Body of pancreas (tissue), 4 donors: ENCODE data around the gene VAV2. TPM values are rescaled to one million over a fixed set of nuclear protein-coding genes. Genes with fewer than 3 reads are reported as not detected.
A peak's percentile ranks its signal among the peaks of the same experiment; 100 is the strongest.

ENCODE experiments used
- ATAC-seq: fragments of 150-250 bp; one replicate; pipeline ENCODE4 v1.9.1; 2016
- DNase-seq, 4 donors: peaks; one replicate each; pipeline ENCODE4 v3.0.0-alpha.2; 2019
- H3K27ac ChIP-seq, 4 donors: fragments of 200-600 bp; sonication (generic); 1 replicate in 3 of 4; 2 replicates in 1 of 4; pipeline versions ENCODE4 v1.5.1 to v1.6.1; 2016 to 2019; ENCODE audit warnings: mild to moderate bottlenecking in 1 of 4, mixed read lengths in 1 of 4, moderate library complexity in 1 of 4
- H3K27me3 ChIP-seq, 2 donors: fragments of 200-600 bp; sonication (generic); one replicate each; pipeline ENCODE4 v1.6.0; 2016; ENCODE audit warnings: mild to moderate bottlenecking in 1 of 2
- H3K36me3 ChIP-seq, 2 donors: fragments of 200-600 bp; sonication (generic); replicated peaks in 1 of 2; 2 replicates each; pipeline ENCODE4 v1.5.1; 2016; ENCODE audit warnings: low read depth in 2 of 2; ENCODE audit not compliant: insufficient read depth in 1 of 2
- H3K4me1 ChIP-seq: fragments of 200-600 bp; sonication (generic); one replicate; pipeline ENCODE4 v1.6.0; 2016
- H3K4me3 ChIP-seq, 2 donors: fragments of 200-600 bp; sonication (generic); 1 replicate in 1 of 2; 2 replicates in 1 of 2; pipeline ENCODE4 v1.5.1; 2016 to 2019
- H3K9me3 ChIP-seq, 3 donors: fragments of 200-600 bp; sonication (generic); 1 replicate in 2 of 3; 2 replicates in 1 of 3; pipeline ENCODE4 v1.5.1; 2016
- CTCF ChIP-seq, 7 experiments: fragments of 450-650 bp in 4 of 7; fragments of 200-600 bp in 3 of 7; sonication (generic) in 3 of 7; IDR thresholded peaks; one replicate each; pipeline ENCODE4 v1.5.1; 2016 to 2019; ENCODE audit warnings: antibody characterized with exemption in 7 of 7
- POLR2A ChIP-seq, 3 donors: fragments of 450-650 bp; IDR thresholded peaks; one replicate each; pipeline ENCODE4 v1.6.1; 2016; ENCODE audit warnings: antibody characterized with exemption in 3 of 3, mild to moderate bottlenecking in 2 of 3
- WGBS, 2 donors: methylation state at CpG; one replicate each; pipeline ENCODE4 v1.1.5; 2017; 5-methylcytosine and 5-hydroxymethylcytosine counted together
- intact Hi-C: fragments of 100-400 bp; cut with DNase I; formaldehyde crosslinking; loops from one replicate; pipeline ENCODE4 v1.15.1; 2023
- total RNA-seq, 2 donors: library from RNA; depleted of rRNA; stranded (reverse); fragments of >200 nt; gene quantifications; one replicate each; pipeline ENCODE4 v1.1.0, GENCODE V29; 2016

Gene VAV2
- total RNA-seq, 2 donors from 2014 or later = 31.6 to 32.3 TPM

DNA sequence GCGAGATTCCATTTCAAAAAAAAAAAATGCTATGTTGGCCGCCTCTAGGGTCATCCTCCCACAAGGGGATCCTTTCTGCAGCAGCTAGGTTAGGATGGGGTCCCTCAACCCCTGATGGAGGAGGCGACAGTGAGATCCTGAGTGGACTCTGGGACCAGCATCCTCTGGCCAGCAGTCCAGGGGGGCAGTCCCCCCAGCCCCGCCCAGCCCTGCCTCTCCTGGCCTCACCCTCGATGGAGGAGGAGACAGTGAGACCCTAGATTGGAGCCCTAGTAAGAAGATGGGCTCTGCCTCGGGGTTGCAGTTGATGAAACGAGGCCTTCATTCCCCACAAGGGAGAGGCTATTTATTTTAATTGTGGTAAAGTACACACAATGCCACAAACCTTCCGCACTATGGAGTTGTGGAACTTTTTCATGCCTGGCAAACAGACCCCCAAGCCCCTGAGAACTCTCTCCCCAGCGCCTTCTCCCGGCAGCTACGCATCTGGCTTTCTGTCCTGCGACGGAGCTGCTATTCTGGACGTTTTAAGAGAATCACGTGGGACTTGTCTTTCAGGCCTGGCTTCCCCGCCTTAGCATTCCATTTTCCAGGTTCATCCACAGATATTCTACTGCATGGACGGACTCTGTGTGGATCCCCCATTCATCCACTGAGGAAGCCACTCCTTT is 15.8 kb downstream of the VAV2 start:
- Histone ChIP-seq H3K27me3 (no peaks in the 10 kb centered on the region), H3K27ac (peak overlapping the region; percentile 84 to 93 (median 86)), H3K9me3 (no peaks in the 10 kb centered on the region), H3K36me3 (no peaks in the 10 kb centered on the region), H3K4me3 (no peak overlapping the region), H3K4me1 (peaks cover 100% of the 10 kb centered on the region)
- ATAC-seq (no peak), DNase-seq (no peak)
- 77 to 86% methylated on average over 14 to 17 of the region's 17 CpGs for WGBS, 2 donors
- intact Hi-C loops = no loop called here
- no peak for TF ChIP-seq CTCF (IDR thresholded peaks at IDR 0.05)
- TF ChIP-seq POLR2A (IDR thresholded peaks at IDR 0.05) = no peak

DNA sequence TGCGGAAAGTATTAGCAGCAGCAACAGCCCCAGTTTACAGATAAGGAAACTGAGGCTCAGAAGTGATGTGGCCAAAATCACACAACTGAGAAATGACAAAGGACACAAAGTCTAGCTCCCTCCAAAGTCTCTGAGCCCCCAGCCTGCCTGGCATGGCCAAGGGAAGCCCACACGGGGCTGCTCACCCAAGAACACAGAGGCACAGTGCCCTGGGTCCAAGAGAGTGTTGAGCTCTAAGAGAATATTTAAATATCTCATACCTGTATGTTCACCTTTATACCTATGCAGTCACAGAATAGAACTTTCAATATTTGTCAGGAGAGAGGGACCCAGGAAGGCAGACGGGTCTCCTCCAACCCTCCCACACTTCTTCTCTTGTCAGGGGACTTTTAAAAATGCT is 16.6 kb downstream of the VAV2 start:
- no peaks in the 10 kb centered on the region for H3K27me3 ChIP-seq
- no peak for TF ChIP-seq CTCF (IDR thresholded peaks at IDR 0.05)
- no peak for TF ChIP-seq POLR2A (IDR thresholded peaks at IDR 0.05)
- H3K4me3 ChIP-seq = no peak overlapping the region
- 81 to 97% methylated on average over 3 of the region's 3 CpGs for WGBS, 2 donors
- intact Hi-C loops = no loop called here
- DNase-seq = peak in 1 of 4 donors; percentile 2
- peaks cover 96% of the 10 kb centered on the region for H3K4me1 ChIP-seq
- no peak for ATAC-seq
- H3K36me3 ChIP-seq = no peaks in the 10 kb centered on the region
- peak overlapping the region; percentile 64 to 93 (median 73) for H3K27ac ChIP-seq
- H3K9me3 ChIP-seq = no peaks in the 10 kb centered on the region

DNA sequence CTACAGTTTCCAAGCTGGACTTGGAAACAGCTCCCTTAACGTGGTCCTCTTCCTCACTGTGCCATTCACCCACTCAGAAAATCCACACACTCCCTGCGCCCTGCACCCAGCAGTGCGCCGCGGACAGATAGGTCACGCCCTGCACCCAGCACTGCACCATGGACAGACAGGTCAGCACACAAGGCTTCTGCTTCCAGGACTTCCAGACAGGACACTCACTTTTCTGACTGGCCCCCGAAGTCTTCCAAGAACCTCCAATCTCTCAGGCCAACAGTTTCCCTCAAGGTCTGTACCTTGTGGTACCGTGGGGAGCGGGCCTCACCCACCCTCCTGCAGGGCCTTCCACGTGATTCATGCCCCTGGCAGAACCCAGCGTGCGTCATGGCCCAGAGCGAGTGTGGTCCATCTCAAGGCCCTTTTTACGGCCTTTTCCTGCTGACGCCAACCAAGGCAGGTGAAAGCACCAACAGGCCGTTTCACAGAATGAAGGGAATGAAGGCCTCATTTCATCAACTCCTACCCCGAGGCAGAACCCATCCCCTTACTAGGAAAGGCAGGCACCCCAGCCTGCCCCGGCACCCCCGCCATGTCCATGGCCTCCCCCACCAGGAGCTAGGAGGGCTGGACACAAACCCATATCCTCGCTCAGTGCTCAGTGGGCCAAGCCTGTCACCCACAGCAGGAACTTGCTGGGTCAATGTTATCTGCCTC is 17.3 kb downstream of the VAV2 start:
- H3K27ac ChIP-seq = peak overlapping the region; percentile 64 to 93 (median 73)
- H3K4me1 ChIP-seq = peaks cover 89% of the 10 kb centered on the region

GRCh38 chr9:133973791-133974630 is 18.1 kb downstream of the VAV2 start:
- H3K4me1 ChIP-seq = peaks cover 81% of the 10 kb centered on the region
- H3K36me3 ChIP-seq = no peaks in the 10 kb centered on the region
- H3K9me3 ChIP-seq = no peaks in the 10 kb centered on the region
- intact Hi-C loops = no loop called here
- no peaks in the 10 kb centered on the region for H3K27me3 ChIP-seq
- no peak overlapping the region for H3K4me3 ChIP-seq
- TF ChIP-seq CTCF (IDR thresholded peaks at IDR 0.05) (no peak), POLR2A (IDR thresholded peaks at IDR 0.05) (no peak)
- peak; percentile 38 for ATAC-seq
- H3K27ac ChIP-seq = peak overlapping the region; percentile 64 to 93 (median 73)
- WGBS, 2 donors = 30 to 44% methylated on average over 9 to 20 of the region's 22 CpGs
- DNase-seq = peak; percentile 66 to 85 (median 81)

More for the DNA sequence above, 17.3 kb downstream of the VAV2 start:
- Histone ChIP-seq H3K9me3 (no peaks in the 10 kb centered on the region), H3K27me3 (no peaks in the 10 kb centered on the region), H3K36me3 (no peaks in the 10 kb centered on the region), H3K4me3 (no peak overlapping the region)
- TF ChIP-seq CTCF (IDR thresholded peaks at IDR 0.05) (no peak), POLR2A (IDR thresholded peaks at IDR 0.05) (peak in 1 of 3 donors; percentile 28)
- WGBS, 2 donors = 48 to 59% methylated on average over 14 to 19 of the region's 20 CpGs
- DNase-seq (peak; percentile 66 to 85 (median 79)), ATAC-seq (peak; percentile 37)
- intact Hi-C loops = no loop called here
